Thymus (tissue), 11 donors: ENCODE results near the gene TTN. TPM values are rescaled to one million over a fixed set of nuclear protein-coding genes. Genes with fewer than 3 reads are reported as not detected.
A peak's percentile ranks its signal among the peaks of the same experiment; 100 is the strongest.
"Not testable (repeated sequence)": the region's sequence is repeated elsewhere in the genome, so short reads cannot be mapped to it uniquely, and the experiment has no call there.

Experiments used
- DNase-seq, 9 donors: peaks; one replicate each; pipeline ENCODE4 v3.0.0-alpha.2; 2013; ENCODE audit warnings: low spot score in 9 of 9, low read depth in 6 of 9, missing footprints in 1 of 9
- H3K27ac ChIP-seq, 2 donors: one replicate each; pipeline ENCODE4 v1.5.1; 2013; ENCODE audit warnings: control low read depth in 1 of 2, low read depth in 1 of 2, low read length in 1 of 2, mild to moderate bottlenecking in 1 of 2, moderate library complexity in 1 of 2
- H3K27me3 ChIP-seq, 2 donors: one replicate each; pipeline ENCODE4 v1.5.1; 2013; ENCODE audit warnings: low read length in 1 of 2; ENCODE audit not compliant: control insufficient read depth in 2 of 2, insufficient read depth in 1 of 2
- H3K36me3 ChIP-seq, 2 donors: one replicate each; pipeline ENCODE4 v1.5.1; 2013; ENCODE audit warnings: low read length in 1 of 2, mild to moderate bottlenecking in 1 of 2, moderate library complexity in 1 of 2; ENCODE audit not compliant: control insufficient read depth in 2 of 2, insufficient read depth in 2 of 2
- H3K4me1 ChIP-seq, 2 donors: one replicate each; pipeline ENCODE4 v1.5.1; 2013; ENCODE audit warnings: low read length in 2 of 2; ENCODE audit not compliant: control insufficient read depth in 2 of 2, insufficient read depth in 2 of 2
- H3K4me3 ChIP-seq, 2 donors: one replicate each; pipeline ENCODE4 v1.5.1; 2013; ENCODE audit warnings: low read length in 2 of 2, control low read depth in 1 of 2, mild to moderate bottlenecking in 1 of 2
- H3K9me3 ChIP-seq, 2 donors: one replicate each; pipeline ENCODE4 v1.5.1; 2013; ENCODE audit warnings: low read length in 1 of 2, mild to moderate bottlenecking in 1 of 2; ENCODE audit not compliant: control insufficient read depth in 2 of 2, insufficient read depth in 1 of 2
- WGBS: extraction: QIAGEN DNeasy Blood & Tissue Kit; methylation state at CpG from one replicate; pipeline ENCODE4 v1.1.7; 2013; 5-methylcytosine and 5-hydroxymethylcytosine counted together
- polyA plus RNA-seq: library from polyadenylated mRNA; stranded (reverse); fragments of 200-250 nt; gene quantifications from one replicate; pipeline ENCODE4 v1.2.3, GENCODE V29; 2013
- total RNA-seq: library from RNA; stranded (reverse); fragments of 120-200 nt; gene quantifications from one replicate; pipeline ENCODE4 v1.2.4, GENCODE V29; 2013
- donor health status: healthy.

The TTN gene
- total and polyA plus RNA-seq, 2 donors, result 1.1 to 5.4 TPM

- 95% methylated on average over 2 of the region's 2 CpGs for WGBS
- Histone ChIP-seq H3K27ac (no peak overlapping the region), H3K4me3 (no peak overlapping the region), H3K27me3 (no peaks in the 10 kb centered on the region), H3K36me3 (peaks cover 18 to 30% of the 10 kb centered on the region in 2 donors), H3K4me1 (no peaks in the 10 kb centered on the region), H3K9me3 (no peaks in the 10 kb centered on the region)
- no peak for DNase-seq
Observed at GRCh38 chr2:178529194-178529593, 278.0 kb downstream of the TTN start.

GRCh38 chr2:178528647-178529046, 278.6 kb downstream of the TTN start:
- Histone ChIP-seq H3K4me1 (peaks cover 0 to 3% of the 10 kb centered on the region in 2 donors), H3K27ac (no peak overlapping the region), H3K27me3 (no peaks in the 10 kb centered on the region), H3K36me3 (peaks cover 18 to 25% of the 10 kb centered on the region in 2 donors), H3K4me3 (no peak overlapping the region), H3K9me3 (no peaks in the 10 kb centered on the region)
- DNase-seq, result no peak
- WGBS, result 98% methylated on average over 5 of the region's 5 CpGs

- 96% methylated on average over 2 of the region's 2 CpGs for WGBS
- no peak overlapping the region for H3K4me3 ChIP-seq
- H3K27me3 ChIP-seq, result no peaks in the 10 kb centered on the region
- peaks cover 0 to 4% of the 10 kb centered on the region in 2 donors for H3K4me1 ChIP-seq
- no peak for DNase-seq
- peaks cover 14 to 19% of the 10 kb centered on the region in 2 donors for H3K36me3 ChIP-seq
- peaks cover 0 to 6% of the 10 kb centered on the region in 2 donors for H3K9me3 ChIP-seq
- no peak overlapping the region for H3K27ac ChIP-seq
Observed at GRCh38 chr2:178527592-178527991, 279.6 kb downstream of the TTN start.

- no peak overlapping the region for H3K4me3 ChIP-seq
- H3K27ac ChIP-seq, result no peak overlapping the region
- peaks cover under 1 to 5% of the 10 kb centered on the region in 2 donors for H3K36me3 ChIP-seq
- peaks cover 0 to 4% of the 10 kb centered on the region in 2 donors for H3K4me1 ChIP-seq
- WGBS, result 98% methylated on average over 4 of the region's 4 CpGs
- H3K27me3 ChIP-seq, result no peaks in the 10 kb centered on the region
- H3K9me3 ChIP-seq, result peaks cover 0 to 6% of the 10 kb centered on the region in 2 donors
- no peak for DNase-seq
Observed at GRCh38 chr2:178526256-178526655, 281.0 kb downstream of the TTN start.

GRCh38 chr2:178525460-178525859, 281.8 kb downstream of the TTN start:
- not testable (repeated sequence) for H3K27ac ChIP-seq, DNase-seq, H3K9me3 ChIP-seq, H3K27me3 ChIP-seq, H3K4me1 ChIP-seq, H3K4me3 ChIP-seq, H3K36me3 ChIP-seq
- 100% methylated on average over 1 of the region's 1 CpG for WGBS

- H3K27me3 ChIP-seq, H3K4me1 ChIP-seq, H3K9me3 ChIP-seq, H3K4me3 ChIP-seq, H3K36me3 ChIP-seq, H3K27ac ChIP-seq, DNase-seq: not testable (repeated sequence)
- WGBS, result 92% methylated on average over 4 of the region's 5 CpGs
Observed at GRCh38 chr2:178525010-178525409, 282.2 kb downstream of the TTN start.

- DNase-seq, result peak in 2 of 9 donors; percentile 7 to 25
- H3K4me1 ChIP-seq, result peaks cover 0 to 4% of the 10 kb centered on the region in 2 donors
- peaks cover 0 to 6% of the 10 kb centered on the region in 2 donors for H3K9me3 ChIP-seq
- 41% methylated on average over 8 of the region's 8 CpGs for WGBS
- H3K4me3 ChIP-seq, result peak overlapping the region; percentile 78 to 84
- H3K27ac ChIP-seq, result peak overlapping the region; percentile 47 to 80
- H3K36me3 ChIP-seq, result peaks cover 3 to 4% of the 10 kb centered on the region in 2 donors
- H3K27me3 ChIP-seq, result no peaks in the 10 kb centered on the region
Observed at GRCh38 chr2:178523596-178524134, 283.6 kb downstream of the TTN start.

GRCh38 chr2:178522950-178523595, 284.1 kb downstream of the TTN start:
- DNase-seq, result peak; percentile 58 to 91 (median 78)
- peak overlapping the region; percentile 47 to 80 for H3K27ac ChIP-seq
- H3K9me3 ChIP-seq, result peaks cover 0 to 6% of the 10 kb centered on the region in 2 donors
- 15% methylated on average over 25 of the region's 25 CpGs for WGBS
- H3K4me1 ChIP-seq, result peaks cover 0 to 4% of the 10 kb centered on the region in 2 donors
- H3K36me3 ChIP-seq, result peaks cover 2 to 5% of the 10 kb centered on the region in 2 donors
- peak overlapping the region; percentile 78 to 84 for H3K4me3 ChIP-seq
- no peaks in the 10 kb centered on the region for H3K27me3 ChIP-seq

GRCh38 chr2:178521304-178522150, 285.7 kb downstream of the TTN start:
- Histone ChIP-seq H3K27me3 (no peaks in the 10 kb centered on the region), H3K4me3 (no peak overlapping the region), H3K9me3 (peaks cover 0 to 6% of the 10 kb centered on the region in 2 donors), H3K4me1 (peaks cover 0 to 4% of the 10 kb centered on the region in 2 donors), H3K27ac (no peak overlapping the region), H3K36me3 (peaks cover 0 to 7% of the 10 kb centered on the region in 2 donors)
- 96% methylated on average over 11 of the region's 11 CpGs for WGBS
- no peak for DNase-seq
